ENCODE data around the gene GLB1L. TPM values are rescaled to one million over a fixed set of nuclear protein-coding genes. Genes with fewer than 3 reads are reported as not detected.
"Not testable (repeated sequence)": the region's sequence is repeated elsewhere in the genome, so short reads cannot be mapped to it uniquely, and the experiment has no call there.

The GLB1L gene
- total and polyA plus RNA-seq, 4 experiments from 2014 or later = 0.26 to 2.5 (median 1.1) TPM

DNA sequence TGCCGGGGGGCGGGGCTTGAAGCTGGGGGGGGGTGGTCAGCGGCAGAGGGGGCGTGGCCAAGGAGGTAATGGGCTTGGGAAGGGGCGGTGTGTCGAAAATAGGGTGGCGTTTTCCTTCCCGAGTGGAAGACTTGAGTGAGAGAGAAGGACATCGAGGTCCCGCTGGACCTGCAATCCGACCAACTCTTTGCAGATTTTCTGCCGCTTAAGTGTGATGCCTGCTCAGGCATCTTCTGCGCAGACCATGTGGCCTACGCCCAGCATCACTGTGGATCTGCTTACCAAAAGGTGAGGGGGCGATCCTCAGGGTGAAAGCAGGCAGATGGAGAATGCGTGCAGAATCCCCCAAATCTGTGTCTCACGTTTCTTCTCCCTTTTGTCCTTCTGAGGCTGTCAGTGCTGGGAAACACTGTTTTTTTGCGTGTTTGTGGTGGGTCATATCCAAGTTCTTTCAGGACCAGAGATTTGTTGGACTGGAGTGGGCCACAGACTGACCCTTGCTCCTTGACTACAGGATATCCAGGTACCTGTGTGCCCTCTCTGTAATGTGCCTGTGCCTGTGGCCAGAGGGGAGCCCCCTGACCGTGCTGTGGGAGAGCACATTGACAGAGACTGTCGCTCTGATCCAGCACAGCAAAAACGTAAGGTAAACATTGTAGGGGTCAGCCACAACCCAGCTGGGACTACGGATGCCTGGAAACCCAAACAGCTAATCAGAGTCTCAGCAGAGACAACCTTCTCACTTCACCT is 37.9 kb downstream of the GLB1L start:
- Histone ChIP-seq H3K27ac (ENCODE audit: low read depth, low read length) (peak overlapping the region; percentile 87), H3K27me3 (ENCODE audit: insufficient read depth, low read length) (no peaks in the 10 kb centered on the region), H3K4me1 (ENCODE audit: insufficient read depth, low read length) (peaks cover 39% of the 10 kb centered on the region), H3K4me3 (ENCODE audit: low read length in 2 of 2) (peak overlapping the region; percentile 67 to 88), H3K36me3 (ENCODE audit: insufficient read depth, low read length) (peaks cover 24% of the 10 kb centered on the region), H3K9me3 (ENCODE audit: control insufficient read depth in 1 of 2, low read length in 2 of 2) (no peaks in the 10 kb centered on the region)
- ChIA-PET CTCF (ENCODE audit: partially characterized antibody) (interaction anchor here (1.1 to 14.5 kb wide), 6 partner anchors 34 to 91 kb away, joined by 3 to 253 read pairs (median 16); partner anchors contain the start of genes CNPPD1, DNAJB2, NHEJ1 and RETREG2), POLR2A (ENCODE audit: partially characterized antibody) (interaction anchor here (1.0 to 15.3 kb wide), 26 partner anchors 8 to 991 kb away, joined by 3 to 424 read pairs (median 12); partner anchors contain the start of genes ABCB6, ANKZF1, ARPC2 and ATG9A)
- Mint-ChIP-seq H3K36me3 (peaks cover 11 to 25% of the 10 kb centered on the region in 2 donors), H3K27ac (peak overlapping the region; percentile 84 to 98 (median 97)), H3K9me3 (peaks cover 0 to 2% (median 0%) of the 10 kb centered on the region in 8 donors), H3K4me1 (peaks cover 22 to 54% (median 37%) of the 10 kb centered on the region in 4 donors), H3K4me3 (peak overlapping the region; percentile 85 to 95 (median 90)), H3K27me3 (no peaks in the 10 kb centered on the region)
- DNase-seq = no peak
- intact Hi-C loops (cut with micrococcal nuclease) = loop anchor here (2.0 kb wide), 2 partner anchors 71 to 181 kb away; partner anchors contain the start of gene DNAJB2

DNA sequence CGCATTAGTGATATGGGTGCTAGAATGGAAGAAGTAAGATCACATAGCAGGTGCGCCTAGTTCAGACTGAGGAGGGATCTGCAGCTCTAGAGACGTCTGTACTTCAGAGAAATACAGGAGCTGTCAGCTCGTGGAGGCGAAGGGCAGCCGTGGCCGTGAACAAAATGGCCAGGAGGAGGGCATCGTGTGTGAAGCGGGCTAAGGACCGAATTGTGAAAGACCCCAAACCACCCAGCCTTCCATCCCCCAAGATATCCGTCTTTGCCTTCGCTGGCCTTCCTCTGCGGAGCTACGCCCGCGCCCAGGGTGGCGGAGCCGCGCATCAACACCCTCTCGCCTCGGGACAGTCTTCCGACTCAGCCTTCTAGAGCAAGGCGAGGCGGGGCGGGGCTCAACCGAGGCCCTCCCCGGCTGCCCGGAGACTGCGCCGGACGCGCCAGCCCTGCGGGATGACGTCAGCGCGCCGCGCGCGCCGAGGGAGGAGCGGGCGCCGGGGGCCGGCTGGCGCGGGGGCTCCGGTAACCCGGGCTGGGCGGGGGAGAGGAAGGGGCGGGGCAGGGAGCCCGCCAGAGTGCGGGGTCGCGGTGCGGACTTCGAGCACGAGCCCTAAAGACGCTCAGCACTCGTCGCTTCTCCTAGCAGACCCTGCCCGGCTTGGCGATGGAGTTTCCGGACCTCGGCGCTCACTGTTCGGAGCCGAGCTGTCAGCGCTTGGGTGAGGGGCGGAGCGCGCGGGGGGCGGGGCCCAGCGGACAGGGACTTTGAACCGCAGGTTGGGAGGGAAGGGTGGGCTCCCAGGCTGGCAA is 38.7 kb downstream of the GLB1L start, which contains the start of gene ZFAND2B:
ZFAND2B (plus strand) TSS at position 455 of the 806 bp plus-strand sequence; CDS start at position 661, 206 bp downstream.
- H3K4me1 Mint-ChIP-seq = peaks cover 22 to 53% (median 36%) of the 10 kb centered on the region in 4 donors
- H3K4me1 ChIP-seq (ENCODE audit: insufficient read depth, low read length) = peaks cover 39% of the 10 kb centered on the region
- peak within 1 kb of the TSS; percentile 87 for H3K27ac ChIP-seq (ENCODE audit: low read depth, low read length)
- no peaks in the 10 kb centered on the region for H3K27me3 ChIP-seq (ENCODE audit: insufficient read depth, low read length)
- H3K4me3 Mint-ChIP-seq = peak within 1 kb of the TSS; percentile 88 to 95 (median 94)
- peak; percentile 93 to 98 (median 95) for DNase-seq
- CTCF ChIA-PET (ENCODE audit: partially characterized antibody) = interaction anchor here (0.6 to 14.5 kb wide), 14 partner anchors 9 to 91 kb away, joined by 3 to 253 read pairs (median 4); partner anchors contain the start of genes CNPPD1, DNAJB2, GLB1L and NHEJ1
- H3K27me3 Mint-ChIP-seq = no peaks in the 10 kb centered on the region
- H3K9me3 ChIP-seq (ENCODE audit: control insufficient read depth in 1 of 2, low read length in 2 of 2) = no peaks in the 10 kb centered on the region
- peak within 1 kb of the TSS; percentile 67 to 88 for H3K4me3 ChIP-seq (ENCODE audit: low read length in 2 of 2)
- peak within 1 kb of the TSS; percentile 93 to 98 (median 97) for H3K27ac Mint-ChIP-seq
- intact Hi-C loops (cut with micrococcal nuclease) = loop anchor here (1.0 to 2.0 kb wide), 6 partner anchors 23 to 182 kb away; partner anchors contain the start of genes ANKZF1, ATG9A, DNAJB2 and NHEJ1
- H3K9me3 Mint-ChIP-seq = no peaks in the 10 kb centered on the region
- POLR2A ChIA-PET (ENCODE audit: partially characterized antibody) = interaction anchor here (0.7 to 15.3 kb wide), 26 partner anchors 9 to 990 kb away, joined by 3 to 424 read pairs (median 10); partner anchors contain the start of genes ABCB6, ANKZF1, ARPC2 and ATG9A
- H3K36me3 ChIP-seq (ENCODE audit: insufficient read depth, low read length) = peaks cover 24% of the 10 kb centered on the region
- H3K36me3 Mint-ChIP-seq = peaks cover 11 to 25% of the 10 kb centered on the region in 2 donors

DNA sequence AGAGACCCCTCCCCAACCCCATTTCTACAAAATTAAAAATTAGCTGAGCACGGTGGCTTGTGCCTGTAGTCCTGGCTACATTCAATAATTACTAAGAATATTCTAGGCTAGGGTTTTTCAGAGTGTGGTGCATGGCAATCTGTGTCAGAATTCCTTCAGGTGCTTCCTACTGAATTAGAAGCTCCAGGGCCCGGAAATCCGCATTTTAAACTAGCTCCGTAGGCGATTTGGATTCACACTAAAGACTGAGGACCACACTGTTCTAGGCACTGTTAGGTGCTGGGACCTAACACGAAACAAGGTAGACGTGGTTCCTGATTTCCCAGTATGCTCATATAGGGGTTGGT is 39.3 kb downstream of the GLB1L start:
- peak overlapping the region; percentile 67 to 88 for H3K4me3 ChIP-seq (ENCODE audit: low read length in 2 of 2)
- no peaks in the 10 kb centered on the region for H3K9me3 ChIP-seq (ENCODE audit: control insufficient read depth in 1 of 2, low read length in 2 of 2)
- ChIA-PET POLR2A (ENCODE audit: partially characterized antibody) (interaction anchor here (0.7 to 15.3 kb wide), 24 partner anchors 9 to 308 kb away, joined by 3 to 424 read pairs (median 12); partner anchors contain the start of genes ABCB6, ANKZF1, ATG9A and CNPPD1), CTCF (ENCODE audit: partially characterized antibody) (interaction anchor here (0.6 to 14.5 kb wide), 14 partner anchors 9 to 92 kb away, joined by 3 to 253 read pairs (median 4); partner anchors contain the start of genes CNPPD1, DNAJB2, GLB1L and NHEJ1)
- peaks cover 18 to 48% (median 31%) of the 10 kb centered on the region in 4 donors for H3K4me1 Mint-ChIP-seq
- H3K36me3 ChIP-seq (ENCODE audit: insufficient read depth, low read length) = peaks cover 24% of the 10 kb centered on the region
- peak overlapping the region; percentile 87 for H3K27ac ChIP-seq (ENCODE audit: low read depth, low read length)
- intact Hi-C loops (cut with micrococcal nuclease) = loop anchor here (1.0 to 2.0 kb wide), 6 partner anchors 23 to 183 kb away; partner anchors contain the start of genes ANKZF1, ATG9A, DNAJB2 and NHEJ1
- H3K27ac Mint-ChIP-seq = peak overlapping the region; percentile 93 to 98 (median 97)
- H3K27me3 ChIP-seq (ENCODE audit: insufficient read depth, low read length) = no peaks in the 10 kb centered on the region
- no peak for DNase-seq
- no peaks in the 10 kb centered on the region for H3K9me3 Mint-ChIP-seq
- H3K36me3 Mint-ChIP-seq = peaks cover 11 to 21% of the 10 kb centered on the region in 2 donors
- H3K4me3 Mint-ChIP-seq = peak overlapping the region; percentile 88 to 95 (median 94)
- H3K4me1 ChIP-seq (ENCODE audit: insufficient read depth, low read length) = peaks cover 34% of the 10 kb centered on the region
- H3K27me3 Mint-ChIP-seq = no peaks in the 10 kb centered on the region

DNA sequence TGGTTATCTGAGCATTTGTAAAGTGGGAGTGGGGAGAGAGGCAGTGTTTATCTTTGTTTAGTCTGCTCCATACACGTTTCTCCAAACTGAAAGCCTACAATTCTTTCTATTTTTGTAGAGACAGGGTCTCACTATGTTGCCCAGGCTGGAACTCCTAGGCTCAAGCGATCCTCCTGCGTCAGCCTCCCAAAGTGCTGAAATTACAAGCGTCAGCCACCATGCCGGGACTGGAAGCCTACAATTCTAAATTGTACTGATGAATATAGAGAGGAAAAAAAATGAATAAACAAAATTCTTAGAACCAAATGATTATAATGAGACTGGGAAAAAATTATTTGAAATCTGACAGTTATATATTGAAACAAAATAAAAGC is 40.1 kb downstream of the GLB1L start:
- Mint-ChIP-seq H3K4me3 (peak overlapping the region in 5 of 8 donors; percentile 15 to 52 (median 35)), H3K9me3 (no peaks in the 10 kb centered on the region), H3K27ac (peak overlapping the region in 6 of 7 donors; percentile 14 to 93 (median 47)), H3K27me3 (no peaks in the 10 kb centered on the region), H3K36me3 (peaks cover 11 to 21% of the 10 kb centered on the region in 2 donors), H3K4me1 (peaks cover 18 to 43% (median 29%) of the 10 kb centered on the region in 4 donors)
- intact Hi-C loops (cut with micrococcal nuclease) = no loop called here
- peaks cover 24% of the 10 kb centered on the region for H3K36me3 ChIP-seq (ENCODE audit: insufficient read depth, low read length)
- peaks cover 26% of the 10 kb centered on the region for H3K4me1 ChIP-seq (ENCODE audit: insufficient read depth, low read length)
- H3K27me3 ChIP-seq (ENCODE audit: insufficient read depth, low read length) = no peaks in the 10 kb centered on the region
- CTCF ChIA-PET (ENCODE audit: partially characterized antibody) = interaction anchor here (1.0 to 4.2 kb wide), 4 partner anchors 9 to 90 kb away, joined by 3 to 22 read pairs (median 3); no protein-coding TSS in a partner anchor
- no peak overlapping the region for H3K4me3 ChIP-seq (ENCODE audit: low read length in 2 of 2)
- no peak overlapping the region for H3K27ac ChIP-seq (ENCODE audit: low read depth, low read length)
- no peak for DNase-seq
- POLR2A ChIA-PET (ENCODE audit: partially characterized antibody) = interaction anchor here (1.6 to 15.3 kb wide), 7 partner anchors 12 to 89 kb away, joined by 3 to 424 read pairs (median 40); partner anchors contain the start of genes ABCB6, CNPPD1, RETREG2 and SLC23A3
- no peaks in the 10 kb centered on the region for H3K9me3 ChIP-seq (ENCODE audit: control insufficient read depth in 1 of 2, low read length in 2 of 2)

DNA sequence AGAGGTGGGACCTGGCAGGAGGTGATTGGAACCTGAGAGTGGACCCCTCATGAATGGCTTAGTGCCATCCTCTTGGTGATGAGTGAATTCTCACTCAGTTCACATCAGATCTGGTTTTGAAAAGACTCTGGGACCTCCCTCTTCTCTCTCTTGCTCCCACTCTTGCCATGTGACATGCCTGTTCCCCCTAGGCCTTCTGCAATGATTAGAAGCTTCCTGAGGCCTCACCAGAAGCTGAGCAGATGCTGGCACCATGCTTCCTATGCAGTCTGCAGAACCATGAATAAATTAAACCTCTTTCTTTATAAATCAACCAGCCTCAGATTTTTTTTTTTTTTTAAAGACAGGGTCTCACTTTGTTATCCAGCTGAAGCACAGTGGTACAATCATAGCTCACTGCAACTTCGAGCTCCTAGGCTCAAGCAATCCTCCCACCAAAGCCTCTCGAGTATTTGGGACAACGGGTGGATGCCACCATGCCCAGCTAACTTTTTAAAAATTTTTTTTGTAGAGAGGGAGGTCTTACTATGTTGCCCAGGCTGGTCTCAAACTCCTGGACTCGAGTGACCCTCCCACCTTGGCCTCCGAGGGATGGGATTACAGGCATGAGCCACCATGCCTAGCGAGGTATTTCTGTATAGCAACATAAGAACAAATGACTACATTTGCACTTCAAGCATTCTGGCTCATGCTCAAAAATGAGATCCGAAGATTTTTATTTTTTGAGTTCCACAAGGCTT is 40.6 kb downstream of the GLB1L start:
- POLR2A ChIA-PET (ENCODE audit: partially characterized antibody) = interaction anchor here (1.6 kb wide), 1 partner anchor 49 kb away, joined by 3 read pairs; the partner anchor contains the start of genes TUBA4A and TUBA4B
- peak overlapping the region in 3 of 8 donors; percentile 15 to 35 (median 20) for H3K4me3 Mint-ChIP-seq
- no peak for DNase-seq

DNA sequence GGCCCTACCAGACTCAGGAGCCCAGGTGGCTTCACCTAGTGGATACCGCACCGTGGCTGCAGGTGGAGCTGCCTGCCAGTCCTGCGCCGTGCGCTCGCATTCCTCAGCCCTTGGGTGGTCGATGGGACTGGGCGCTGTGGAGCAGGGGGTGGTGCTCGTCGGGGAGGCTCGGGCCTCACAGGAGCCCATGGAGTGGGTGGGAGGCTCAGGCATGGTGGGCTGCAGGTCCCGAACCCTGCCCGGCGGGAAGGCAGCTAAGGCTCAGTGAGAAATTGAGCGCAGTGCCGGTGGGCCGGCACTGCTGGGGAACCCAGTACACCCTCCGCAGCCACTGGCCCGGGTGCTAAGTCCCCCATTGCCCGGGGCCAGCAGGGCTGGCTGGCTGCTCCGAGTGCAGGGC is 43.9 kb downstream of the GLB1L start:
- H3K9me3 Mint-ChIP-seq; H3K9me3 ChIP-seq (ENCODE audit: control insufficient read depth in 1 of 2, low read length in 2 of 2); H3K27ac Mint-ChIP-seq; H3K4me3 ChIP-seq (ENCODE audit: low read length in 2 of 2); H3K27ac ChIP-seq (ENCODE audit: low read depth, low read length); H3K27me3 ChIP-seq (ENCODE audit: insufficient read depth, low read length); DNase-seq; H3K36me3 ChIP-seq (ENCODE audit: insufficient read depth, low read length); H3K4me1 ChIP-seq (ENCODE audit: insufficient read depth, low read length); H3K4me3 Mint-ChIP-seq; H3K36me3 Mint-ChIP-seq; intact Hi-C loops (cut with micrococcal nuclease); H3K27me3 Mint-ChIP-seq: not testable (repeated sequence)
- CTCF ChIA-PET (ENCODE audit: partially characterized antibody) = interaction anchor here (1.4 to 3.4 kb wide), 5 partner anchors 10 to 94 kb away, joined by 3 to 15 read pairs (median 7); no protein-coding TSS in a partner anchor
- POLR2A ChIA-PET (ENCODE audit: partially characterized antibody) = interaction anchor here (1.5 to 2.5 kb wide), 2 partner anchors 20 to 25 kb away, joined by 4 to 8 read pairs; partner anchors contain the start of gene CNPPD1
- peaks cover 6 to 13% (median 8%) of the 10 kb centered on the region in 4 donors for H3K4me1 Mint-ChIP-seq

More for the DNA sequence above, 40.6 kb downstream of the GLB1L start:
- H3K4me1 ChIP-seq (ENCODE audit: insufficient read depth, low read length) = peaks cover 20% of the 10 kb centered on the region
- CTCF ChIA-PET (ENCODE audit: partially characterized antibody) = interaction anchor here (0.8 to 1.2 kb wide), 4 partner anchors 34 to 91 kb away, joined by 3 to 4 read pairs (median 4); no protein-coding TSS in a partner anchor
- H3K27me3 ChIP-seq (ENCODE audit: insufficient read depth, low read length) = no peaks in the 10 kb centered on the region
- intact Hi-C loops (cut with micrococcal nuclease) = no loop called here
- H3K4me3 ChIP-seq (ENCODE audit: low read length in 2 of 2) = no peak overlapping the region
- peaks cover 18 to 38% (median 26%) of the 10 kb centered on the region in 4 donors for H3K4me1 Mint-ChIP-seq
- peaks cover under 1% of the 10 kb centered on the region in 2 donors for H3K27me3 Mint-ChIP-seq
- H3K9me3 ChIP-seq (ENCODE audit: control insufficient read depth in 1 of 2, low read length in 2 of 2) = no peaks in the 10 kb centered on the region
- H3K9me3 Mint-ChIP-seq = no peaks in the 10 kb centered on the region
- peaks cover 10 to 18% of the 10 kb centered on the region in 2 donors for H3K36me3 Mint-ChIP-seq
- H3K27ac Mint-ChIP-seq = peak overlapping the region in 2 of 7 donors; percentile 63 to 93
- peaks cover 21% of the 10 kb centered on the region for H3K36me3 ChIP-seq (ENCODE audit: insufficient read depth, low read length)
- H3K27ac ChIP-seq (ENCODE audit: low read depth, low read length) = no peak overlapping the region

Data from CD4-positive, alpha-beta memory T cell (primary cell).